Sciatic nerve (tissue), 2 donors: ENCODE measurements around the gene KCNC1. TPM values are rescaled to one million over a fixed set of nuclear protein-coding genes. Genes with fewer than 3 reads are reported as not detected.

Experiments used
- ATAC-seq: fragments of 200-7000 bp; cut with Tn5 transposase; one replicate; pipeline ENCODE4 v1.9.1; 2020; ENCODE audit warnings: mild to moderate bottlenecking, moderate library complexity
- DNase-seq: peaks from one replicate; pipeline ENCODE4 v3.0.0-alpha.2; 2020; ENCODE audit warnings: low spot score
- intact Hi-C: fragments of 100-400 bp; cut with DNase I; formaldehyde crosslinking; loops from one replicate; pipeline ENCODE4 v1.14.2; 2022
- total RNA-seq: library from RNA; stranded (reverse); fragmentation: NEBNext Ultra II Directional; extraction: Animal tissue kit (Norgen Biotek cat#: 25700); gene quantifications from one replicate; pipeline ENCODE4 v1.2.1, GENCODE V29; 2021
- donor health status: DM: no; HTN: no; CAD: no.
- donor health status: DM: no; HTN: no; CAD: no.

KCNC1 gene
- total RNA-seq, 1 donor from 2014 or later, result not detected

GRCh38 chr11:17767914-17768313, 33.3 kb downstream of the KCNC1 start:
- DNase-seq (no peak), ATAC-seq (no peak)
- intact Hi-C loops, result no loop called here

GRCh38 chr11:17768547-17768946, 34.0 kb downstream of the KCNC1 start:
- no peak for DNase-seq
- ATAC-seq, result no peak
- intact Hi-C loops, result no loop called here

GRCh38 chr11:17769218-17769617, 34.6 kb downstream of the KCNC1 start:
- DNase-seq (no peak), ATAC-seq (no peak)
- intact Hi-C loops, result no loop called here

DNA sequence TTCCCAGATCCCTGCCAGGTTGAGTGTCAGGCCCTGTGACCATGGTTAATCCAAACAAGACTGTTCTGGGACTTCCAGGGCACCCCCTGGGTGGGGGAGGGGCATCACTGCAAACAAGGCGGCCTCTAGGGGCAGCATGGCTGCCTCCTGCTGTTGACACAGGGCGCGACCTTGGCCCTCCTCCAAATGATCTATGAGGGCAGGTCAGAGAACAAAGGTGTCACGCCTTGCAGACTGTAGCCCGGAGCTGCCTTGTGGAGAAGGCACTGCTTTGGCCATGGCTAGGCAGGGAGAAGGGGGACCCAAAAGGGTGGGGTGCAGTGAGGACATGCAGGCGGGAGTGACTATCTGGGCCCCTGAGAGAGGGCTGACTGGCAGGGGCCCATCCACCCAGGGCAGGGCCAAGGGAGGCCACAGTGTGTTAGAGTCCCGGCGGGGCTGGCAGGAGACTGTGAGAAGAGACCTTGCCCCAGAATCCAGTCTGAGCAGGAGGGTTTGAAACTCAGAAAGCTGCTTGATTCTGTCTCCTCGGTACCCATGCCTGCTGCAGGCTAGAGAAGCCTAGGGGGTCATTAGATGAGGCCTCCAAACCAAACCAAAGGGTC, 35.6 kb downstream of the KCNC1 start:
- intact Hi-C loops, result no loop called here
- ATAC-seq (no peak), DNase-seq (no peak)

DNA sequence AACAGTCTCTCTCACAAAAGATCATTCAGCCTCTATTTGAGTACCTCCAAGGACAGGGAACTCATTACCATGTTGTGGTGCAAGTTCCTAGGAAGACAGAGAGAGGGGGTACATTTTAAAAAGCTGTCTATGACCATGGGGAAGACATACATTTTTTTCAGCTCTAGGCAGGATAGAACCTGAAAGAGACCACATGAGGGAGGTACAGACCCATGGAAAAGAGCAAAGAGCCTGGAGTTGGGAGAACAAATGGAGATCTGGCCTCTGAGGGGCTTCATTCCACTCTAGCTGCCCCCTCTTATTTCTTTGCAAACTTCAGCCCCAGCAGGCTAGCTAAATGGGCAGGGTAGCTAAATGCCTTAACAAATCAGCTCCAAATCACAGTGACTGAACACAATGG, 36.3 kb downstream of the KCNC1 start:
- intact Hi-C loops, result no loop called here
- no peak for ATAC-seq
- DNase-seq, result no peak

DNA sequence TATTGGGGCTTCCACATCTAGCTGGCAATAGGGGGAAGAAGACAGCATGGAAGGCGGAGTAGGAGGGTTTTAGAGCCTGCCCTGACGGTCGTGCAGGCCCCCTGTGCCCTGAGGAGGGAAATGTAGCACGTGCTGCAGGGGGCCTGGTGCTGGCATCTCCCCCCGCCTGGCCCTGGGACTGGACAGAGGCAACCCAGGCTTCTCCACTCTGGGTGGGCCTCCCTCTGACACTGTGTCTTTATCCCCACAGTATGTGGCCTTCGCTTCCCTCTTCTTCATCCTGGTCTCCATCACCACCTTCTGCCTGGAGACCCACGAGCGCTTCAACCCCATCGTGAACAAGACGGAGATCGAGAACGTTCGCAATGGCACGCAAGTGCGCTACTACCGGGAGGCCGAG, 36.8 kb downstream of the KCNC1 start:
- DNase-seq (no peak), ATAC-seq (no peak)
- intact Hi-C loops, result no loop called here

GRCh38 chr11:17771841-17772401, 37.3 kb downstream of the KCNC1 start:
- ATAC-seq, result no peak
- intact Hi-C loops, result no loop called here
- no peak for DNase-seq

DNA sequence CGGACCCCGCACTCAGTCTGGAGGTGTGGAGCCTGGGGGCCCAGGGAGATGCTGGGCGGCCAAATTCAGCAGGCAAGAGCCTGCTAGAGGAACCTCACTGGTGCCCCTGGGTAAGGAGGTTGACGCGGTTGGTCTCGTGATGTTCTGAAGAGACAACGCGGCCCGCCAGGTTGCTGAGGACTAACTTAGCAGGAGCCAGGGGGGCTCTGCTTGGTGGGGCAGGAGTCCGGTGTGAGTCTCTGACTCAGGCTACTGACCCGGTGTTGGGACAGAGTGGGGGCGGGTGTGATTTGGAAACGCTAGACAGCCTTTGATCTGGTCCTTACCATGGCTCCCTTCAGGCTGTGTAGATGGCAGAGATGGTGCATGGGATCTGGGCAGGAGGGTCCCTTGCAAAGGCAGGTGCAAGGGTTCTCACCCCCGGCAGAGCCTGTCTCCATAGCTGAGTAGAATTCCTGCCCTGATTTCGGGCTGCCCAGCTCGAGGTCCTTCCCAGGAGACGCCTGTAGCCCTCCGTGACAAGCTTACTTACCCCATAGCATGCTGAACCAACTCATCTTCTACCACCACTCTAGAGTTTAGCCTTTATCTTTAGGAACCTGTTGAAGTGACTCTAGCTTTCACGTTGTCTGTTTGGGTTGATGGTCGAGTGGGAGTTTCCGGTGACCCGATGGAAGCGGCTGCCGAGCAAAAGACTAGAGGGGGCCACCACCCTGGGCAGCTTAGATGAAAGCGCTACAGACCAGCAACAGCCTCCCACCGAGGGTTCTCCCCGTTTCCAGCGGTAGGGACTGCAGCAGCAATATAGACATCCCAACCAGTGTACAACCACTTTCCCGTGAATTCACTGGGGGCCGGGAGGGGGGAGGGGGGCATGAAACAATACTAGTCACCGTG, 38.4 kb downstream of the KCNC1 start:
- intact Hi-C loops, result no loop called here
- ATAC-seq, result no peak
- DNase-seq, result no peak

DNA sequence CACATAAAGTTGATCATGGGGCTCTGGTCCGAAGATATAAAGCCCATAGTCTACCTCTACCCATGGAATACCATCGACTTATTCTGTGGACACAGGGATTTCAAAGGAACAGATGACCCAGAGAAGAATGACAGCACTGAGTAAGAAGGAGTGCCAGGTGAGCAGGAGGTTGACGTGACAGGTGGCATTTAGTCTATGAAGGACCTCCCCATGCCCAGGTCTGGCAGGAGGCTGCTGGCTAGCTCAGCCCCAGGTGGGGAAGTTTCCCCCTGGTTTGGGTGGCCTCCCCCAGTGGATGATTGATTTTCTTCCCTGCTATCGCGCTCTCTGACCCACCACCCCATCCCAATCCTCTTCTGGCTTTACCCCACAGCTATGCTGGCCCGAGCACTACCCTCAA, 39.1 kb downstream of the KCNC1 start:
- ATAC-seq (no peak), DNase-seq (no peak)
- intact Hi-C loops, result no loop called here

DNA sequence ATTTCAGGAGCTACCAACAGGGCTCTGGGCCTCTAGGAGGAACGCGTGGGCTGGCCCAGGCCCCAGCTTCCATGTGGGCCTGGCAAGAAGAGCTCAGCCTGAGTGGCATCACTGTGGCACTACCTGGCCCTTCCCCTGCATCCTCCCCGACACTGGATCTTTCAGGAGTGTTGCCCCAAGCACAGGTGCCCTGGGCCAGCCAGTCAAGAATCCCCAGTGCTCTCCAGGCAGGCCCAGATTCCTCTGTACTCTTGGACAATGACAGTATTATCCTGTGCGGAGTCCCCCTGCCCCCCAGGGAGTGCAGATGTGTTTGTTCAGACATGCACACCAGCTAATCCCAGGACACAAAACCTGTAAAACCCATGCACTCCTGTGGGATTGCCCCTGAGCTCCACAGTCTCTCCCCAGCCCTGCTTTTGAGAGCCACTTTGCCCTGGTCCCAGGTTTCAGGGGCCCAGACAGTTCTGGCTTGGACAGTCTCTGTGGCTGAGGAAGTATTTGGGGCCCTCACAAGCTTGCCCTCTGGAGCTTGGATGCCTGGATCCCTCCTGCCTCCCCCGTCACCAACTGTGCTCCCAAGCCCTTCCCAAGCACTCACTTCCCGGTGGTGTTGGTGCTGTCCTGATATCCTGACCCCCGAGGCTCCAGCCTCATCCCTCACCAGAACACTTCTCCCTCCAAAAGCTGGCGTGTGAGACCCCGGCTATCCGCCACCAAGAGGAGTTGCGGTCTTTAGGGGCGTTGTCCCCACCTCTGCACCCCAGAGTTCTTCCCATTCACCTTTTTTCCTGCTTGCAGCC, 39.9 kb downstream of the KCNC1 start:
- ATAC-seq (no peak), DNase-seq (no peak)
- intact Hi-C loops, result no loop called here

DNA sequence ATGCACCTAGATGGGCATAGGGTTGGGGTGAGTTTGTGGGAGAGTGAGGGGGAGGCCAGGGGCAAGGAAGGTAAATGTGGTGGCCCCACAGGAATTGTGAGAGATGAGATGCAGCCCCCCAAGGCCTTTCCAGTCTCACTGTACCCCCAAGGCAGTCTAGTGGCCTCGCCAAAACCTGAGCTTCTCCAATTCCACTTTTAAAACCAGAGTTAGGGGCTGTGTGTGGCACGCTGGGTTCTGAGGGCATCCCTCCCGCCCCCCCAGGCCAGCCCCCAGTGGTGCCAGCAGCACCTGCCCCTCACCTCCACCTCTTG, 40.4 kb downstream of the KCNC1 start:
- intact Hi-C loops, result no loop called here
- ATAC-seq (no peak), DNase-seq (no peak)

GRCh38 chr11:17775507-17776211, 41.1 kb downstream of the KCNC1 start:
- DNase-seq (no peak), ATAC-seq (no peak)
- intact Hi-C loops, result no loop called here

DNA sequence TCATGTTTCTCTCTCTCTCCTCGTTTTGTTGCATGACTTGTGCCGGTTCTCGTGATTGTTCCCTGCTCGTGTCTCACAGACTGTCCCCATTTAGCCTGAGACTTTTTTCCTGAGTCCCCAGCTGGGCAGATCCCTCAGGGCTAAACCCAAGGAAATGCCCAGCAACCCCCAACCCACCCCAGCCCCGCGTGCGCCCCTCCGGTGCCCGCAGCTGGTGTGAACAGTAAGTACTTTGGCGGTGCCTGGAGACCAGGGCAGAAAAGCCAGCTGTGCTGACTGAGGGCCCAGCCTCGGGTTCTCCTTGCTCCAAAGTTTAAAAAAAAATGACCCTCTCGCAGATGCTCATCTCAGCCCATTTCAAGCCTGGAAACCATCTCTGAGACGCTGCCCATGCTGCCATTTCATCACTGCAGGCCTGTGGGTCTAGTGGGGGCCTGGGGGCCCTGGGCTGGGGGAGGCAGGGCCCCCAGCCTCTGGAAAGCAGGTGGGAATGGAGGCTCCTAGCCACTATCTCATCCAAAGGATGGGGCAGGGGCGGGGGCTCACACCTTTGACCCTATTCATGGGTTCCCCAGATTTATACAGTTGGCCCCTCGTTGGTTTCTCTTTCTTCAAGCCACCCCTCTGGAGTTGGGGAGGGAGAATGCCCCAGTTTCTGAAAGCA, 41.8 kb downstream of the KCNC1 start:
- intact Hi-C loops, result no loop called here
- no peak for ATAC-seq
- no peak for DNase-seq

DNA sequence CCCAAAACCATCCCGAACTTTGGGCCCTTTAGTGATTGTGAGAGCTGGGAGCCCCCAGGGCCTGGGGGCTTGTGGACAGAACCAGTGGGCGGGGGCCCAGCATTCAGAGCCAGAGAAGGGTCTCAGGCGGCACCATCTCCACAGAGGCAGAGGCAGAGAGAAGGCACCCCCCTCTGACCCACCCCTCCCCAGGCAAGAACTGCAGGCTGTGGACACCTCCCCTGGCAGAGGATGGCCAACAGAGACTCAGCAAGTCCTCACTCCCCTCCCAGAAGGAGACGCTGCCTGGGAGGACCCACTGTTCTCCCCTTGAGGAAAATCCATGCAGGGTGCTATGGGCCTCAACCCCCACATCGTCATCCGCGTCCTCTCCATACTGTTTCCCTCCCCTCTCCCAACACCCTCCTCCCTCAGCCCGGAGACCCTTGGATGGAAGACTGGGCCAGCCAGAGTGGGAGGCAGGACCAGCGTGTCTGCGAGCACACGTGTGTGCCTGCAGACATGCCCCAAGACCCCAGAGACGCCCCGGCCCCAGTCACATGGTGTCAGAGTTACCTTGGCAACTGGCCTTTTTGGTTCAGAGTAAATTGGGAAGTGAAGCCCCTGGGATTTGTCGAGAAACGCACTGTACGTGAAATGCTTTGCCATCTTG, 42.6 kb downstream of the KCNC1 start:
- ATAC-seq (no peak), DNase-seq (no peak)
- intact Hi-C loops, result no loop called here

DNA sequence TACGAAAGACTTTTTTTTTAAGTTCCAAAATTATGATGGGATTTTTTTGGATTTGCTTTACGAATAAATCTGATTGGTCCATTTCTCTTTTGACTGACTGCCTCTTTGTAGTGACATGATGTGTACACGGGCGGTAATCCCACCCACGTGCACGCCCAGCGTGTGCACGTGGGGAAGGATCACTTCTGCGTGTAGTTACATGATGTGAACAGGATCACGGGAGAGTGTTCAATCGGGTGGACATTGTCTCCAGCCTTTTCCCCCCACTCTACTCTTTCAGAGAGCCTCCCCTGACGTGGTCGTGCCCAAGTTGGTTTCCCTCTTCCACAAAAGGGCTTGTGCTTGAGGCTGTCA, 43.1 kb downstream of the KCNC1 start:
- DNase-seq (no peak), ATAC-seq (no peak)
- intact Hi-C loops, result no loop called here

- no peak for ATAC-seq
- intact Hi-C loops, result no loop called here
- no peak for DNase-seq
Measured at GRCh38 chr11:17778352-17778751, 43.8 kb downstream of the KCNC1 start.

GRCh38 chr11:17778956-17779860, 44.6 kb downstream of the KCNC1 start:
- DNase-seq (peak; percentile 28), ATAC-seq (no peak)
- intact Hi-C loops, result no loop called here
